Transverse colon (tissue), 4 donors: ENCODE data around the gene SCNM1.

Experiments used
- EP300 ChIP-seq: sonication (generic); formaldehyde crosslinking; IDR thresholded peaks from one replicate; pipeline ENCODE4 v1.6.1; 2017; ENCODE audit warnings: antibody characterized with exemption, low read depth
- POLR2A ChIP-seq: fragments of 450-650 bp; IDR thresholded peaks from one replicate; pipeline ENCODE4 v1.6.1; 2016; ENCODE audit warnings: antibody characterized with exemption, mild to moderate bottlenecking, moderate library complexity
- POLR2AphosphoS5 ChIP-seq, 3 donors: sonication (generic); formaldehyde crosslinking; IDR thresholded peaks; one replicate each; pipeline ENCODE4 v1.6.1; 2016; ENCODE audit warnings: antibody characterized with exemption in 3 of 3
- TF ChIP-seq, protein P1 (sequence below), 5 experiments: fragments of 200-600 bp in 3 of 5; fragments of 450-650 bp in 2 of 5; sonication (generic) in 3 of 5; IDR thresholded peaks; 1 replicate in 2 of 5; 2 replicates in 3 of 5; pipeline ENCODE4 v1.5.1; 2016 to 2017; ENCODE audit warnings: antibody characterized with exemption in 5 of 5, inconsistent platforms in 3 of 5, mild to moderate bottlenecking in 2 of 5, moderate library complexity in 1 of 5

DNA sequence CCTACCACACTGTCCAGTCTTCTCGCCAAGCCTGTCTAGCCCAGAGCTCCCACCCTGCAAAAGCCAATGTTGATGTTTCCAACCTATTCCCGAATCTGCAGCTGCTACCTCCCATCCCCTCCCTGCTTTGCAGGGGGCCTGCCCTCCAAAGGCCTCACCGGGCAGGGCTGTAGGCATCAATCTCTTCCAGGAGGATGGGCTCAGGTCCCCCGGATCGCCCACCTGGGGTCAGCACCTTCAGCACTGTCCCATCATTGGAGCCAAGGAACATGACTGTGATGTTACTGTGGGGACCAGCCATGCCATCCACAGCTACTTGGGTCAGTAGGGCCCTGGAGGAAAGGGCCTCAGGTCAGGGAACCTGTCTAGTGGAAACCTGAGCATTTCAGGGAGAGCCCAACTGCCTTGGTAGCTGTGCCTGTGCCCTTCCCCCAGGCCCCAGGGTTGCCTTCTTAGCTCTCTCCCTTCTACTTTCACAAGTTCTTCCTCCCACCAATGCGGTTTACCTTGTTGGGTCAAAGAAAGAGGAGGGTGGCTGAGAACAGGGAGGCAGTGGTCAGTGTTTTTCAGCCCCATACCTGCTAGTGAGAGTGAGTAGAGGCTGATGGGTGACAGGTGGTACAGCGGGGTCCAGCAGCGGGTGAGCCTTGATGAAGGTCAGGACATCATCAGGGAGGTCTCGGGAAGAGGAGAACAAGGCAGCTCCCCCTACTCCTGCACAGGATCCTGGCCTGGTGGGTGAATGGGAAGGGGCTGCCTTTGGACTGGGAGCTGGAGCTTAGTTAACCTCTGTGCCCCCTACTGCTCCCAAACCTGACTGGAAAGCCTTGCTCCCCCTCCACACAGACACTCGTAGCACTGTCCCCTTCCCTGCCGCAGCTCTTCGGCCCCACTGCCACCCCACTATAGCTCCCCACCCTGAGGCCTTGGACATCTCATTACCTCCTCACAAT is 30.2 kb upstream of the SCNM1 start:
- TF ChIP-seq, protein P1, sequence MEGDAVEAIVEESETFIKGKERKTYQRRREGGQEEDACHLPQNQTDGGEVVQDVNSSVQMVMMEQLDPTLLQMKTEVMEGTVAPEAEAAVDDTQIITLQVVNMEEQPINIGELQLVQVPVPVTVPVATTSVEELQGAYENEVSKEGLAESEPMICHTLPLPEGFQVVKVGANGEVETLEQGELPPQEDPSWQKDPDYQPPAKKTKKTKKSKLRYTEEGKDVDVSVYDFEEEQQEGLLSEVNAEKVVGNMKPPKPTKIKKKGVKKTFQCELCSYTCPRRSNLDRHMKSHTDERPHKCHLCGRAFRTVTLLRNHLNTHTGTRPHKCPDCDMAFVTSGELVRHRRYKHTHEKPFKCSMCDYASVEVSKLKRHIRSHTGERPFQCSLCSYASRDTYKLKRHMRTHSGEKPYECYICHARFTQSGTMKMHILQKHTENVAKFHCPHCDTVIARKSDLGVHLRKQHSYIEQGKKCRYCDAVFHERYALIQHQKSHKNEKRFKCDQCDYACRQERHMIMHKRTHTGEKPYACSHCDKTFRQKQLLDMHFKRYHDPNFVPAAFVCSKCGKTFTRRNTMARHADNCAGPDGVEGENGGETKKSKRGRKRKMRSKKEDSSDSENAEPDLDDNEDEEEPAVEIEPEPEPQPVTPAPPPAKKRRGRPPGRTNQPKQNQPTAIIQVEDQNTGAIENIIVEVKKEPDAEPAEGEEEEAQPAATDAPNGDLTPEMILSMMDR (IDR thresholded peaks at IDR 0.05): no peak
- TF ChIP-seq POLR2AphosphoS5 (IDR thresholded peaks at IDR 0.05) (no peak), POLR2A (no peak), EP300 (no peak)
